ENCODE measurements around the gene ACOT9. TPM values are rescaled to one million over a fixed set of nuclear protein-coding genes. Genes with fewer than 3 reads are reported as not detected.

Gene ACOT9
- total and polyA plus RNA-seq, 11 donors: 45.3 to 81.1 (median 59.3) TPM

DNA sequence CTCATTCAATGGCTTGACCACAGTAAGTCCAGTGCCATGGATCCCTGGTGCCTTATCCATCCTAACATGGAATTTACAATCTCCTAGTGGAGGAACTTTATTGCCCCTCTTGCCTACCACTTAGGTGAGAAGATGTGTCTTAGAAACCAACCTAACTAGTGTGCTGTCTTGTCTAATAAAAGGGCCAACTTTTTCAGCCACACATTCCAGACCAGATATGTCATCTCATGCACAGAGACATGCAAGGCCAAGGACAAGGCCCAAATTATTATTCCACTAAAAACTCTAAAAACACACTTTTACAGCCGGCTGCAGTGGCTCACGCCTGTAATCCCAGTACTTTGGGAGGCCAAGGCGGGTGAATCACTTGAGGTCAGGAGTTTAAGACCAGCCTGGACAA, 86.4 kb downstream of the ACOT9 start:
- intact Hi-C loops (cut with DNase I): no loop called here
- H3K4me3 ChIP-seq: no peak overlapping the region
- ATAC-seq (no peak), DNase-seq (no peak)
- no peak overlapping the region for H3K27ac ChIP-seq
- WGBS, 4 donors: 65 to 90% (median 77%) methylated on average over 3 of the region's 3 CpGs
- no peaks in the 10 kb centered on the region for H3K9me3 ChIP-seq
- H3K36me3 ChIP-seq: no peaks in the 10 kb centered on the region
- no peaks in the 10 kb centered on the region for H3K4me1 ChIP-seq
- no peak for TF ChIP-seq POLR2A (IDR thresholded peaks at IDR 0.05)
- TF ChIP-seq, protein P1, sequence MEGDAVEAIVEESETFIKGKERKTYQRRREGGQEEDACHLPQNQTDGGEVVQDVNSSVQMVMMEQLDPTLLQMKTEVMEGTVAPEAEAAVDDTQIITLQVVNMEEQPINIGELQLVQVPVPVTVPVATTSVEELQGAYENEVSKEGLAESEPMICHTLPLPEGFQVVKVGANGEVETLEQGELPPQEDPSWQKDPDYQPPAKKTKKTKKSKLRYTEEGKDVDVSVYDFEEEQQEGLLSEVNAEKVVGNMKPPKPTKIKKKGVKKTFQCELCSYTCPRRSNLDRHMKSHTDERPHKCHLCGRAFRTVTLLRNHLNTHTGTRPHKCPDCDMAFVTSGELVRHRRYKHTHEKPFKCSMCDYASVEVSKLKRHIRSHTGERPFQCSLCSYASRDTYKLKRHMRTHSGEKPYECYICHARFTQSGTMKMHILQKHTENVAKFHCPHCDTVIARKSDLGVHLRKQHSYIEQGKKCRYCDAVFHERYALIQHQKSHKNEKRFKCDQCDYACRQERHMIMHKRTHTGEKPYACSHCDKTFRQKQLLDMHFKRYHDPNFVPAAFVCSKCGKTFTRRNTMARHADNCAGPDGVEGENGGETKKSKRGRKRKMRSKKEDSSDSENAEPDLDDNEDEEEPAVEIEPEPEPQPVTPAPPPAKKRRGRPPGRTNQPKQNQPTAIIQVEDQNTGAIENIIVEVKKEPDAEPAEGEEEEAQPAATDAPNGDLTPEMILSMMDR (IDR thresholded peaks at IDR 0.05): no peak
- peaks cover 0 to 11% (median 0%) of the 10 kb centered on the region in 9 donors for H3K27me3 ChIP-seq

DNA sequence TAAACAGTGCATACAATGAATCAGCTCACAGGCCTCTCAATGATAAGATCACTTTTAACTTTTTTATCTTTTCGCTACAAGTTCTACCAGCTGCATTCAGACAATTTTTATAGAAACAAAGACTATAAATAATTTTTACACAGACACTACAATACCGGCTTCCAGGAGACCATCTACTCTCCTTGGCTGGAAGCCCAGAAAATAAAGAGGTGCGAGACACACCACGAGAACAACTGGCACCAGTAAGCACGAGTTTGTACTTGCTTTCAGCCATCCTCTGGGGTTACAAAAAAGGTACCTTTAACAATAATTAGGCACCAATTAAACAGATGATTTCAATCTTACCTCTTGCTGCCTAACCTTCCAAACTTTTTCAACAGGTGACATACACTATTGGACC, 87.0 kb downstream of the ACOT9 start:
- Histone ChIP-seq H3K27ac (no peak overlapping the region), H3K4me1 (no peaks in the 10 kb centered on the region), H3K27me3 (peaks cover 0 to 11% (median 0%) of the 10 kb centered on the region in 9 donors), H3K36me3 (no peaks in the 10 kb centered on the region), H3K4me3 (no peak overlapping the region), H3K9me3 (no peaks in the 10 kb centered on the region)
- TF ChIP-seq, protein P1 (IDR thresholded peaks at IDR 0.05): no peak
- no peak for TF ChIP-seq POLR2A (IDR thresholded peaks at IDR 0.05)
- intact Hi-C loops (cut with DNase I): no loop called here
- ATAC-seq: no peak
- DNase-seq: no peak
- 19 to 55% (median 45%) methylated on average over 5 of the region's 5 CpGs for WGBS, 4 donors

Other genes with a start within 250 kb of the ACOT9 start
- gene PRDX4, start 75.8 kb downstream of the ACOT9 start, total RNA-seq: 10 to 100 TPM; 31.3 to 85.1 (median 37.5) TPM
- 100 to 1,000 TPM in 1 of 2 donors, 10 to 100 TPM in 1; 18.7 to 130 TPM for gene PRDX4, start 75.8 kb downstream of the ACOT9 start, polyA plus RNA-seq
- gene SAT1, start 39.9 kb upstream of the ACOT9 start, total RNA-seq: 100 to 1,000 TPM in 6 of 9 donors, 10 to 100 TPM in 3; 67.0 to 373 (median 154) TPM
- gene SAT1, start 39.9 kb upstream of the ACOT9 start, polyA plus RNA-seq: 100 to 1,000 TPM; 219 to 814 TPM
- 100 to 1,000 TPM in 3 of 9 donors, 10 to 100 TPM in 6; 41.0 to 113 (median 92.2) TPM for gene APOO, start 164.7 kb upstream of the ACOT9 start, total RNA-seq
- 10 to 100 TPM; 53.1 to 95.2 TPM for gene APOO, start 164.7 kb upstream of the ACOT9 start, polyA plus RNA-seq
- under 1 TPM in 4 of 9 donors, not detected in 5; 0.16 to 0.30 (median 0.24) TPM for gene CXorf58, start 164.7 kb upstream of the ACOT9 start, total RNA-seq
- under 1 TPM; 0.10 to 0.23 TPM for gene CXorf58, start 164.7 kb upstream of the ACOT9 start, polyA plus RNA-seq